Sigmoid colon (tissue), 7 donors: ENCODE data around the gene PDCD11. TPM values are rescaled to one million over a fixed set of nuclear protein-coding genes. Genes with fewer than 3 reads are reported as not detected.

ENCODE experiments used
- DNase-seq: peaks from one replicate; pipeline ENCODE4 v3.0.0-alpha.2; 2019
- H3K27ac ChIP-seq, 4 donors: fragments of 200-600 bp; sonication (generic); one replicate each; pipeline ENCODE4 v1.5.1; 2016 to 2019; ENCODE audit warnings: mild to moderate bottlenecking in 1 of 4
- H3K27me3 ChIP-seq, 3 donors: fragments of 200-600 bp; sonication (generic); one replicate each; pipeline ENCODE4 v1.5.1; 2019; ENCODE audit warnings: mild to moderate bottlenecking in 1 of 3
- H3K36me3 ChIP-seq, 4 donors: fragments of 200-600 bp; sonication (generic); one replicate each; pipeline ENCODE4 v1.5.1; 2016 to 2019
- H3K4me1 ChIP-seq, 4 donors: fragments of 200-600 bp; sonication (generic); one replicate each; pipeline ENCODE4 v1.5.1; 2017 to 2019
- H3K4me3 ChIP-seq, 4 donors: fragments of 200-600 bp; sonication (generic); one replicate each; pipeline ENCODE4 v1.5.1; 2017 to 2019; ENCODE audit warnings: mild to moderate bottlenecking in 2 of 4, moderate library complexity in 1 of 4
- H3K9me3 ChIP-seq, 4 donors: fragments of 200-600 bp in 3 of 4; sonication (generic) in 3 of 4; one replicate each; pipeline versions ENCODE4 v1.5.1 to v1.6.1; 2013 to 2019
- EP300 ChIP-seq, 4 donors: sonication (generic); formaldehyde crosslinking; IDR thresholded peaks; one replicate each; pipeline ENCODE4 v1.6.1; 2017; ENCODE audit warnings: antibody characterized with exemption in 4 of 4
- POLR2A ChIP-seq, 2 donors: fragments of 450-650 bp; IDR thresholded peaks; one replicate each; pipeline ENCODE4 v1.6.1; 2016; ENCODE audit warnings: antibody characterized with exemption in 2 of 2, mild to moderate bottlenecking in 2 of 2, moderate library complexity in 2 of 2
- POLR2AphosphoS5 ChIP-seq, 4 donors: sonication (generic); formaldehyde crosslinking; IDR thresholded peaks; one replicate each; pipeline ENCODE4 v1.6.1; 2017; ENCODE audit warnings: antibody characterized with exemption in 4 of 4
- WGBS, 2 donors: extraction: QIAGEN DNeasy Blood & Tissue Kit; methylation state at CpG; one replicate each; pipeline ENCODE4 v1.1.7; 2013; 5-methylcytosine and 5-hydroxymethylcytosine counted together
- intact Hi-C: fragments of 100-400 bp; cut with DNase I; formaldehyde crosslinking; loops from one replicate; pipeline ENCODE4 v1.15.1; 2023
- polyA plus RNA-seq, 3 donors: library from polyadenylated mRNA; stranded (reverse); fragments of 200-250 nt; gene quantifications; one replicate each; pipeline ENCODE4 v1.2.3, GENCODE V29; 2013
- total RNA-seq, 4 donors: library from RNA; depleted of rRNA; stranded (reverse); fragments of >200 nt; gene quantifications; one replicate each; pipeline ENCODE4 v1.1.0, GENCODE V29; 2016
- TF ChIP-seq, protein P1 (sequence below), 4 experiments: fragments of 450-650 bp in 3 of 4; fragments of 200-600 bp in 1 of 4; IDR thresholded peaks; one replicate each; pipeline ENCODE4 v1.5.1; 2016 to 2019; ENCODE audit warnings: antibody characterized with exemption in 4 of 4, mild to moderate bottlenecking in 3 of 4, moderate library complexity in 2 of 4
- donor health status: healthy with polysubstance abuse.
- donor health status: Bipolar disorder and iron deficiency.
- donor health status: healthy.

Gene PDCD11
- total and polyA plus RNA-seq, 7 donors, result 3.2 to 24.0 (median 11.8) TPM

DNA sequence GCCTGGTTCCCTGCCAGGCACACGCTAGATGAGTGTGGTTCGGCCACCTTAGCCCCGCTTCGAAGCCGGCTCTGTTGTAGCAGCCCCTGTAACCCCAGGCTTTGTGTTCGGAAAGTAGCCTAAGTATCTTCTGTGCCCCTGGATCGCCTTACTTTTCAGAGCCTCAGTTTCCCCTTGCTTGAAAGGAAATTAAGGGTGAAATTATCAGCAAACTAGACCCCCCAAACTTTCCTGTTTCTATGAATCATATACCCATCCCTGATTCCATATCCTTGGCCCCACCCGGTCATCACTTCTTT, 312 bp downstream of the PDCD11 start:
- WGBS, 2 donors, result 0 to 1% methylated on average over 8 of the region's 8 CpGs
- intact Hi-C loops, result no loop called here
- H3K9me3 ChIP-seq, result no peaks in the 10 kb centered on the region
- H3K4me1 ChIP-seq, result peaks cover 0 to 52% (median 37%) of the 10 kb centered on the region in 4 donors
- DNase-seq, result no peak
- H3K27me3 ChIP-seq, result no peaks in the 10 kb centered on the region
- TF ChIP-seq POLR2A (IDR thresholded peaks at IDR 0.05) (no peak), EP300 (IDR thresholded peaks at IDR 0.05) (no peak), POLR2AphosphoS5 (IDR thresholded peaks at IDR 0.05) (no peak)
- TF ChIP-seq, protein P1, sequence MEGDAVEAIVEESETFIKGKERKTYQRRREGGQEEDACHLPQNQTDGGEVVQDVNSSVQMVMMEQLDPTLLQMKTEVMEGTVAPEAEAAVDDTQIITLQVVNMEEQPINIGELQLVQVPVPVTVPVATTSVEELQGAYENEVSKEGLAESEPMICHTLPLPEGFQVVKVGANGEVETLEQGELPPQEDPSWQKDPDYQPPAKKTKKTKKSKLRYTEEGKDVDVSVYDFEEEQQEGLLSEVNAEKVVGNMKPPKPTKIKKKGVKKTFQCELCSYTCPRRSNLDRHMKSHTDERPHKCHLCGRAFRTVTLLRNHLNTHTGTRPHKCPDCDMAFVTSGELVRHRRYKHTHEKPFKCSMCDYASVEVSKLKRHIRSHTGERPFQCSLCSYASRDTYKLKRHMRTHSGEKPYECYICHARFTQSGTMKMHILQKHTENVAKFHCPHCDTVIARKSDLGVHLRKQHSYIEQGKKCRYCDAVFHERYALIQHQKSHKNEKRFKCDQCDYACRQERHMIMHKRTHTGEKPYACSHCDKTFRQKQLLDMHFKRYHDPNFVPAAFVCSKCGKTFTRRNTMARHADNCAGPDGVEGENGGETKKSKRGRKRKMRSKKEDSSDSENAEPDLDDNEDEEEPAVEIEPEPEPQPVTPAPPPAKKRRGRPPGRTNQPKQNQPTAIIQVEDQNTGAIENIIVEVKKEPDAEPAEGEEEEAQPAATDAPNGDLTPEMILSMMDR (IDR thresholded peaks at IDR 0.05), result no peak
- peak overlapping the region; percentile 89 to 92 (median 90) for H3K27ac ChIP-seq
- H3K4me3 ChIP-seq, result peak overlapping the region; percentile 72 to 96 (median 80)
- H3K36me3 ChIP-seq, result peaks cover 12 to 49% (median 15%) of the 10 kb centered on the region in 4 donors

DNA sequence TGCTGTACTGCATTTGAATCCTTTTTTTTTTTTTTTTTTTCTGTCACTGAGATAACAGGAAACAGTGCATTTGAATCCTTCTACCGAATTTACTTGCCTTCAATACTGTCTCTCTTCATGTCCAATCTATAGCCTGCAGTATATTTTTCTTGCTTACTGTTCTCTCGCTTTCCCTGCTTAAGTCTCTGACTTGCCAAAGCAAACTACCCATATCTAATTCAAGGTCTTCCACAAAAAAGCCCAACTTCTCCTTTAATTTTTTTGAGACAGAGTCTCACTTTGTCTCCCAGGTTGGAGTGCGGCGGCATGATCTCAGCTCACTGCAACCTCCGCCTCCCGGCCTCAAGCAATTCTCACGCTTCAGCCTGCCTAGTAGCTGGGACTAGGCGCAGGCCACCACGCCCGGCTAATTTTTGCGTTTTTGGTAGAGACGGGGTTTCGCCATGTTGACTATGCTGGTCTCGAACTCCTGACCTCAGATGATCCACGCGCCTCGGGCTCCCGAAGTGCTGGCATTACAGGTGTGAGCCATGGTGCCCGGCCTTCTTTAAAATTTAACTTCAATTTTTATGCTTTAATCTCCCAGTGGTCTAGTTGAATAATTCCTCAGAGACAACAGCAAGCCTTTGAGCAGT, 882 bp downstream of the PDCD11 start:
- Histone ChIP-seq H3K9me3 (no peaks in the 10 kb centered on the region), H3K4me3 (peak overlapping the region; percentile 72 to 96 (median 80)), H3K27ac (peak overlapping the region in 3 of 4 donors; percentile 89 to 90 (median 90)), H3K4me1 (peaks cover 0 to 52% (median 37%) of the 10 kb centered on the region in 4 donors), H3K36me3 (peaks cover 8 to 49% (median 14%) of the 10 kb centered on the region in 4 donors), H3K27me3 (no peaks in the 10 kb centered on the region)
- intact Hi-C loops, result no loop called here
- TF ChIP-seq, protein P1 (IDR thresholded peaks at IDR 0.05), result no peak
- no peak for TF ChIP-seq POLR2AphosphoS5 (IDR thresholded peaks at IDR 0.05)
- TF ChIP-seq EP300 (IDR thresholded peaks at IDR 0.05), result no peak
- no peak for TF ChIP-seq POLR2A (IDR thresholded peaks at IDR 0.05)
- 25 to 63% methylated on average over 19 of the region's 19 CpGs for WGBS, 2 donors
- DNase-seq, result no peak

DNA sequence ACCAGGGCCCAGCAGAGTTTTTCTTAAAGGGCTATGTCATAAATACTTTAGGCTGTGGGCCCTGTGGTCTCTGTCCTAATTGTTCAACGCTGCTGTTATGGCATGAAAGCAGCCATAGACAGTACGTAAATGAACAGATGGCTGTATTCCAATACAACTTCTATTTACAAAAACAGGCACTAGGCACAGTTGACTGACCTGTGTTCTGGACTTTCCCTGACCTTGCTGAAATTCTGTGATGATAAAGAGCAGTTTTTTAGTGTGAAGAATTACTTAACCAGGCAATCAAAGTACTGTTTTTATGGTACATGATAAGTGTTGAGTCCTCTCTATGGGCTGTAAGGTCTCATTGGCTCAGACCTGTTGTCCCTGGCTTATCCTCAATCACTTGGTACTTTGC, 17.1 kb downstream of the PDCD11 start:
- H3K27ac ChIP-seq, result no peak overlapping the region
- H3K4me1 ChIP-seq, result no peaks in the 10 kb centered on the region
- H3K9me3 ChIP-seq, result no peaks in the 10 kb centered on the region
- no peak for TF ChIP-seq POLR2A (IDR thresholded peaks at IDR 0.05)
- no peak for TF ChIP-seq POLR2AphosphoS5 (IDR thresholded peaks at IDR 0.05)
- TF ChIP-seq, protein P1 (IDR thresholded peaks at IDR 0.05), result no peak
- no peak for TF ChIP-seq EP300 (IDR thresholded peaks at IDR 0.05)
- DNase-seq, result no peak
- H3K4me3 ChIP-seq, result no peak overlapping the region
- WGBS, 2 donors, result 92 to 96% methylated on average over 2 of the region's 2 CpGs
- H3K36me3 ChIP-seq, result peaks cover 50 to 100% (median 70%) of the 10 kb centered on the region in 4 donors
- intact Hi-C loops, result no loop called here
- H3K27me3 ChIP-seq, result no peaks in the 10 kb centered on the region

DNA sequence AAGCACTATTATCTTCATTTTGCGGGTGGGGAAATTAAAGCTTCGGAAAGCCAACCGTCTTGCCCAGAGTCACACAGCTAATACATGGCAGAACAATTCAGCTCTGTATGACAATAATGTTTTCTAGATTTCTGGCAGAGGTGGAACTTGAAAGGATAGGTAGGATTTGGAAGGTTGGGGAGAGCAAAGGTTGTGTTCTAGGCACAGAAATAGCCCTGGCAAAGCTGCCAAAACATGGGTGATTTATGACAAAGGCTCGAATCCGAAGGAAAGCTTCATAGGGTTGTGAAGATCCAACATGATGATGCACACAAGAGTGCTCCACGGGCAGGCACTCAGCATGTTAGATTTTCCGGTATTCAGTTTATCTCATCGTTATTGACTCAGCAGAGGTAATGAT, 19.2 kb downstream of the PDCD11 start:
- Histone ChIP-seq H3K36me3 (peaks cover 59 to 100% (median 80%) of the 10 kb centered on the region in 4 donors), H3K27me3 (no peaks in the 10 kb centered on the region), H3K27ac (no peak overlapping the region), H3K4me3 (no peak overlapping the region), H3K9me3 (no peaks in the 10 kb centered on the region), H3K4me1 (no peaks in the 10 kb centered on the region)
- intact Hi-C loops, result loop anchor here (5.0 kb wide), 1 partner anchor 177 kb away; no protein-coding TSS in a partner anchor
- TF ChIP-seq POLR2AphosphoS5 (IDR thresholded peaks at IDR 0.05) (no peak), POLR2A (IDR thresholded peaks at IDR 0.05) (no peak), EP300 (IDR thresholded peaks at IDR 0.05) (no peak)
- TF ChIP-seq, protein P1 (IDR thresholded peaks at IDR 0.05), result no peak
- no peak for DNase-seq
- WGBS, 2 donors, result 72 to 84% methylated on average over 8 of the region's 8 CpGs
